GM23248 (cell line): Measurements from ENCODE around the gene QSOX2.

Experiments used
- EZH2 ChIP-seq: fragments of 200-600 bp; sonication (generic); IDR thresholded peaks from 2 replicates; pipeline ENCODE4 v1.6.1; 2018; ENCODE audit warnings: antibody characterized with exemption, mild to moderate bottlenecking; ENCODE audit not compliant: insufficient read depth, poor library complexity, severe bottlenecking
- EZH2phosphoT487 ChIP-seq: fragments of 200-600 bp; sonication (generic); IDR thresholded peaks from 2 replicates; pipeline ENCODE4 v1.6.1; 2018; ENCODE audit warnings: antibody characterized with exemption, moderate library complexity, mild to moderate bottlenecking, low read depth; ENCODE audit not compliant: insufficient read depth

GRCh38 chr9:136189394-136190236 lies 56.0 kb downstream of the QSOX2 start:
- TF ChIP-seq EZH2 (peak; percentile 20), EZH2phosphoT487 (no peak)
